ENCODE data around the gene ADCY9.
"Not testable (repeated sequence)": the region's sequence is repeated elsewhere in the genome, so short reads cannot be mapped to it uniquely, and the experiment has no call there.

ADCY9 gene

DNA sequence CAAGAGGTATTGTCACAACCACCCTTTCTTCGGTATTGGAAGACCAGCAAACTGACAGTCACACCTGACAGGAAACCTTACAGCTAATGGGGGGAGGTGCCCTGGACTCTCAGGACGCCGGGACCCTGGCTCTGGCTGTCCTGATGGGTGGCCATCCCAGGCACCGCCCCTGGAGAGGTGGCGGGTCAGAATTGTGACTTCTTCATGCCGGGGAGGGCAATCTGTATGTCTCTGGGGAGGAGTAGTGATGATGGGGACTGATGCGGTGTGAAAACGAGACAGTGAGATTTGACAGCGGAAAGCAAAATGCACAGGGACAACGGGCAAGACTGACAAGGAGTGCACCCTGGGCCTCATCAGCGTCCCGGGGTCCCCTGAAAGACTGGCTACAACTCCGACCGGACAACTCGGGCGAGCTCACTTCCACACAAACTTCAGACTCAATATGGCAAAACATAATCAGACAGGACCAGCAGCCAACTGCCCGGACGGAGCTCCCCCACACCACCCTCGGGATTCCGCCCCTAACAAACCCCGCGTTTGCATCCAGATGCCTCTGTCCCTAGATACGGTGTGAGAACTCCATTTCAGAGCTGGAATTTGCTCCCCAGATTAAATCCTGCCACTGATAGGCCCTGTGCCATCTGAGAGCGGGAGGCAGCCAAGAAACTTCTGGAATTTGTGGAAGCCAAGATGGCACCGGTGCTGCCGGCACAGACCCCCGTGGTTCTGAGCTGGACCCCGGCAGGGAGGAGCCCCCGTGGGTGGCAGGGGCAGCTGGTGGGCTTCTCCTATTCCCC is 152.2 kb downstream of the ADCY9 start:
- TF ChIP-seq CTCF (IDR thresholded peaks at IDR 0.05; ENCODE audit: low read depth, low read length, missing control alignments): no peak
- no peak overlapping the region for H3K4me3 ChIP-seq (ENCODE audit: low read depth, low read length)
- H3K27ac ChIP-seq: no peak overlapping the region
- no peak for DNase-seq
- H3K36me3 ChIP-seq (replicated peaks): no peaks in the 10 kb centered on the region
- H3K27me3 ChIP-seq (replicated peaks): no peaks in the 10 kb centered on the region
- in situ Hi-C loops (cut with HindIII; ENCODE audit: low pct_ligation_motif_present, low sequenced_read_pairs): no loop called here

GRCh38 chr16:3963203-3963602 is 153.0 kb downstream of the ADCY9 start:
- Histone ChIP-seq H3K4me3 (ENCODE audit: low read depth, low read length) (no peak overlapping the region), H3K36me3 (replicated peaks) (no peaks in the 10 kb centered on the region), H3K27me3 (replicated peaks) (peaks cover under 1% of the 10 kb centered on the region), H3K27ac (no peak overlapping the region)
- TF ChIP-seq CTCF (IDR thresholded peaks at IDR 0.05; ENCODE audit: low read depth, low read length, missing control alignments): no peak
- no peak for DNase-seq
- in situ Hi-C loops (cut with HindIII; ENCODE audit: low pct_ligation_motif_present, low sequenced_read_pairs): no loop called here

DNA sequence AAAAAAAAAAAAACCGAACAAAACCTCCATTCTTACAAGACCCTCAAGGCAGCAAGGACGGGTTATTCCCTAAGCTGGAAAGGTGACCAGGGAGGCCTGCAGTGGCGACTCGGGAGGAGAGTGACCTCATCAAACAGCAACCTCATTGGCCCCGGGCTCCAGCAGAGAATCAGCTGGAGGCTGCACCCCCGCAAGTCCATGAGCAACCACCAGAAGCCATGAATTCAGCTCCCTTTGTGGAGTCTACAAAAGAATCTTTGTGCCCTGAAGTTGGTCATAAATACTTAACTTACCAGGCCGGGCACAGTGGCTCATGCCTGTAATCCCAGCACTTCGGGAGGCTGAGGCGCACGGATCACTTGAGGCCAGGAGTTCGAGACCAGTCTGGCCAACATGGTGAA is 154.8 kb downstream of the ADCY9 start:
- in situ Hi-C loops (cut with HindIII; ENCODE audit: low pct_ligation_motif_present, low sequenced_read_pairs): no loop called here
- Histone ChIP-seq H3K36me3 (replicated peaks) (no peaks in the 10 kb centered on the region), H3K4me3 (ENCODE audit: low read depth, low read length) (no peak overlapping the region), H3K27me3 (replicated peaks) (peaks cover 11% of the 10 kb centered on the region), H3K27ac (no peak overlapping the region)
- peak; percentile 39 for DNase-seq
- TF ChIP-seq CTCF (IDR thresholded peaks at IDR 0.05; ENCODE audit: low read depth, low read length, missing control alignments): no peak

GRCh38 chr16:3959926-3960590 is 156.2 kb downstream of the ADCY9 start:
- DNase-seq; in situ Hi-C loops (cut with HindIII; ENCODE audit: low pct_ligation_motif_present, low sequenced_read_pairs); H3K36me3 ChIP-seq (replicated peaks): not testable (repeated sequence)
- Histone ChIP-seq H3K27me3 (replicated peaks) (peaks cover 11% of the 10 kb centered on the region), H3K4me3 (ENCODE audit: low read depth, low read length) (peak overlapping the region; percentile 48), H3K27ac (peak overlapping the region; percentile 62)

GRCh38 chr16:3959148-3959547 is 157.1 kb downstream of the ADCY9 start:
- Histone ChIP-seq H3K27ac (peak overlapping the region; percentile 49), H3K4me3 (ENCODE audit: low read depth, low read length) (no peak overlapping the region), H3K27me3 (replicated peaks) (peaks cover 11% of the 10 kb centered on the region), H3K36me3 (replicated peaks) (no peaks in the 10 kb centered on the region)
- DNase-seq: peak; percentile 77
- no peak for TF ChIP-seq CTCF (IDR thresholded peaks at IDR 0.05; ENCODE audit: low read depth, low read length, missing control alignments)
- in situ Hi-C loops (cut with HindIII; ENCODE audit: low pct_ligation_motif_present, low sequenced_read_pairs): no loop called here

DNA sequence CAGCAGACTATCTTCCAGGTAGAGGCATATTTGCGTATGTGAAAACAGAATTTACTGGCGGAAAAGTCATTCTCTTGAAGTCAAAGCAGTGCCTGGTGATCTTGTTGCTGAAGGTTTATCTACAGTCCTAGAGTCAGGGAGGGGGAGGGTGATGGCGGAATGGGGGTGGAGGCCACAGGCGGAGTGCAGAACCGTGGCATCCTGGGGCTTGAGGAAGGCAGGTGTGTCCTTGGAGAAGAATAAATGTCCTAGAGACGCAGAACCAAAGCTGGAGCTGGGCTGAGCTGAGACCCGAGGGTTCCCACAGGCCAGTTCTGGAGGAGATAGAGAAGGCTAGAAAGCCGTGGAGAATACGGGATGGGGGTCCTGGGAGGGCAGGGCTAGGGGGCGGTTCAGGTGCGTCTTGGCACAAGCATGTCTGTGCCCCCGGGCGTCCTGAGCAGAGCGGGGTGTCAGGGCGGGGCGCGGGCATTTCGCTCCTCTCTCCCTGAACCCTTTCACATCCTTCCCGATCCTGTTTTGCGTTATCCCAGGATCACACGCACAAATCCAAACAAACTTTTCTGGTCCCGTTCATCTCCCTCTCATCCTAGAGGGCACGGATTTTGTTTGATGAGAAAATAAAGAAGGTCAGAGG is 158.8 kb downstream of the ADCY9 start:
- Histone ChIP-seq H3K36me3 (replicated peaks) (no peaks in the 10 kb centered on the region), H3K27me3 (replicated peaks) (peaks cover 11% of the 10 kb centered on the region), H3K27ac (no peak overlapping the region), H3K4me3 (ENCODE audit: low read depth, low read length) (no peak overlapping the region)
- in situ Hi-C loops (cut with HindIII; ENCODE audit: low pct_ligation_motif_present, low sequenced_read_pairs): no loop called here
- no peak for TF ChIP-seq CTCF (IDR thresholded peaks at IDR 0.05; ENCODE audit: low read depth, low read length, missing control alignments)
- DNase-seq: no peak

All from brain microvascular endothelial cell (primary cell).